ENCODE results near the gene KLK12. TPM values are rescaled to one million over a fixed set of nuclear protein-coding genes. Genes with fewer than 3 reads are reported as not detected.

Gene KLK12
- polyA plus RNA-seq, 1 donor from 2014 or later, result not detected

DNA sequence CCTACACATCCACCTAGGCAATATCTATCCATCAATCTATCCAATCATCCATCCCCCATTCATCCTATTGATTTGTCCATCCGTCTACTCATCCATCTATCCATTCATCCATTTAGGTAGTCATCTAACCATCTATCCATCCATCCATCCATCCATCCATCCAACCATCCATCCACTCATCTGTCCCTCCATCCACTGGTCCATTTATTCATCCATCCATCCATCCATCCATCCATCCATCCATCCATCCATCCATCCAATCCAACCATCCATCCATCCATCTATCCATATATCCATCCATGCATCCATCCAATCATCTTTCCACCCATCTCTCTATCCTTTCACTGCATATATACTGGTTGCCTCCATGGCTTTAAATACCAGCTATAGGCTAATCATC is 26.2 kb upstream of the KLK12 start:
- H3K27me3 ChIP-seq (ENCODE audit: insufficient read depth, low read depth, low read length), result peaks cover 14% of the 10 kb centered on the region
- no peak overlapping the region for H3K9ac ChIP-seq (ENCODE audit: low read length)
- H3K9me2 ChIP-seq (ENCODE audit: insufficient read depth, low read length), result no peaks in the 10 kb centered on the region
- no peak overlapping the region for H3K4me3 ChIP-seq (ENCODE audit: low read length)
- H3F3A ChIP-seq (ENCODE audit: insufficient read depth, low read length, poor library complexity, severe bottlenecking), result no peaks in the 10 kb centered on the region
- TF ChIP-seq TAF1 (IDR thresholded peaks at IDR 0.05; ENCODE audit: low read depth), result no peak
- TF ChIP-seq EP300 (conservative IDR thresholded peaks at IDR 0.05; ENCODE audit: poor library complexity, severe bottlenecking), result no peak
- TF ChIP-seq, protein P1, sequence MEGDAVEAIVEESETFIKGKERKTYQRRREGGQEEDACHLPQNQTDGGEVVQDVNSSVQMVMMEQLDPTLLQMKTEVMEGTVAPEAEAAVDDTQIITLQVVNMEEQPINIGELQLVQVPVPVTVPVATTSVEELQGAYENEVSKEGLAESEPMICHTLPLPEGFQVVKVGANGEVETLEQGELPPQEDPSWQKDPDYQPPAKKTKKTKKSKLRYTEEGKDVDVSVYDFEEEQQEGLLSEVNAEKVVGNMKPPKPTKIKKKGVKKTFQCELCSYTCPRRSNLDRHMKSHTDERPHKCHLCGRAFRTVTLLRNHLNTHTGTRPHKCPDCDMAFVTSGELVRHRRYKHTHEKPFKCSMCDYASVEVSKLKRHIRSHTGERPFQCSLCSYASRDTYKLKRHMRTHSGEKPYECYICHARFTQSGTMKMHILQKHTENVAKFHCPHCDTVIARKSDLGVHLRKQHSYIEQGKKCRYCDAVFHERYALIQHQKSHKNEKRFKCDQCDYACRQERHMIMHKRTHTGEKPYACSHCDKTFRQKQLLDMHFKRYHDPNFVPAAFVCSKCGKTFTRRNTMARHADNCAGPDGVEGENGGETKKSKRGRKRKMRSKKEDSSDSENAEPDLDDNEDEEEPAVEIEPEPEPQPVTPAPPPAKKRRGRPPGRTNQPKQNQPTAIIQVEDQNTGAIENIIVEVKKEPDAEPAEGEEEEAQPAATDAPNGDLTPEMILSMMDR (IDR thresholded peaks at IDR 0.05; ENCODE audit: poor library complexity, severe bottlenecking), result no peak
- no peak for TF ChIP-seq RAD21 (conservative IDR thresholded peaks at IDR 0.05)
- TF ChIP-seq SMC3 (conservative IDR thresholded peaks at IDR 0.05; ENCODE audit: poor library complexity), result no peak
- no peak for TF ChIP-seq MXI1 (conservative IDR thresholded peaks at IDR 0.05; ENCODE audit: poor library complexity, severe bottlenecking)
- TF ChIP-seq POLR2AphosphoS5 (IDR thresholded peaks at IDR 0.05), result no peak
- TF ChIP-seq, protein P2, sequence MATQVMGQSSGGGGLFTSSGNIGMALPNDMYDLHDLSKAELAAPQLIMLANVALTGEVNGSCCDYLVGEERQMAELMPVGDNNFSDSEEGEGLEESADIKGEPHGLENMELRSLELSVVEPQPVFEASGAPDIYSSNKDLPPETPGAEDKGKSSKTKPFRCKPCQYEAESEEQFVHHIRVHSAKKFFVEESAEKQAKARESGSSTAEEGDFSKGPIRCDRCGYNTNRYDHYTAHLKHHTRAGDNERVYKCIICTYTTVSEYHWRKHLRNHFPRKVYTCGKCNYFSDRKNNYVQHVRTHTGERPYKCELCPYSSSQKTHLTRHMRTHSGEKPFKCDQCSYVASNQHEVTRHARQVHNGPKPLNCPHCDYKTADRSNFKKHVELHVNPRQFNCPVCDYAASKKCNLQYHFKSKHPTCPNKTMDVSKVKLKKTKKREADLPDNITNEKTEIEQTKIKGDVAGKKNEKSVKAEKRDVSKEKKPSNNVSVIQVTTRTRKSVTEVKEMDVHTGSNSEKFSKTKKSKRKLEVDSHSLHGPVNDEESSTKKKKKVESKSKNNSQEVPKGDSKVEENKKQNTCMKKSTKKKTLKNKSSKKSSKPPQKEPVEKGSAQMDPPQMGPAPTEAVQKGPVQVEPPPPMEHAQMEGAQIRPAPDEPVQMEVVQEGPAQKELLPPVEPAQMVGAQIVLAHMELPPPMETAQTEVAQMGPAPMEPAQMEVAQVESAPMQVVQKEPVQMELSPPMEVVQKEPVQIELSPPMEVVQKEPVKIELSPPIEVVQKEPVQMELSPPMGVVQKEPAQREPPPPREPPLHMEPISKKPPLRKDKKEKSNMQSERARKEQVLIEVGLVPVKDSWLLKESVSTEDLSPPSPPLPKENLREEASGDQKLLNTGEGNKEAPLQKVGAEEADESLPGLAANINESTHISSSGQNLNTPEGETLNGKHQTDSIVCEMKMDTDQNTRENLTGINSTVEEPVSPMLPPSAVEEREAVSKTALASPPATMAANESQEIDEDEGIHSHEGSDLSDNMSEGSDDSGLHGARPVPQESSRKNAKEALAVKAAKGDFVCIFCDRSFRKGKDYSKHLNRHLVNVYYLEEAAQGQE (IDR thresholded peaks at IDR 0.05; ENCODE audit: borderline replicate concordance), result no peak
- no peak for TF ChIP-seq EZH2 (IDR thresholded peaks at IDR 0.05; ENCODE audit: borderline replicate concordance, insufficient read depth, low read length, poor library complexity, severe bottlenecking)
- H2AFZ ChIP-seq (ENCODE audit: low read depth, low read length), result no peak overlapping the region
- H3K79me2 ChIP-seq (replicated peaks; ENCODE audit: insufficient read depth, low read length), result no peaks in the 10 kb centered on the region
- no peak overlapping the region for H3K4me2 ChIP-seq (ENCODE audit: low read length)
- H3K36me3 ChIP-seq (ENCODE audit: insufficient read depth, low read length), result no peaks in the 10 kb centered on the region
- H3K27ac ChIP-seq (ENCODE audit: low read length), result no peak overlapping the region
- H4K20me1 ChIP-seq (ENCODE audit: insufficient read depth), result no peaks in the 10 kb centered on the region
- H3K9me3 ChIP-seq (ENCODE audit: low read length), result no peaks in the 10 kb centered on the region

DNA sequence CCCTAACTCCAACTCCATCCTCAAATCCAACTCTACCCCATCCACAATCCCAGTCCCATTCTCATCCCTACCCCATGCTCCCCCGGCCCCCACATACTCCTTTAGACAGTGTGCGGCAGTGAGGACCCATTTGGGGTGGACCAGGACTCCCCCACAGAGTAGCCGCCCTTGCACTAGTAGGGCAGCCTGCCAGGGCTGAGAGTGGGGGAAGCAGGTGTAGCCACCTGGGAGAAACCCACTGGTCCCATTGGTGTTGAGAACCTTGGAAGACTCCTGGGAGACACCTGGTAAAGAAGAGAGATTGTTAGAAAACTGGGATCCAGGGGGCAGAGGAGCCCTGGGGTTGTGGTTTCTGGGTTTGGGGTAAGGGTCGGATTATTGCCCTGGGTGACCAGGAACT is 25.5 kb upstream of the KLK12 start:
- H3K27ac ChIP-seq (ENCODE audit: low read length), result no peak overlapping the region
- no peak overlapping the region for H2AFZ ChIP-seq (ENCODE audit: low read depth, low read length)
- no peaks in the 10 kb centered on the region for H3F3A ChIP-seq (ENCODE audit: insufficient read depth, low read length, poor library complexity, severe bottlenecking)
- no peaks in the 10 kb centered on the region for H3K9me2 ChIP-seq (ENCODE audit: insufficient read depth, low read length)
- no peak overlapping the region for H3K9ac ChIP-seq (ENCODE audit: low read length)
- no peak overlapping the region for H3K4me3 ChIP-seq (ENCODE audit: low read length)
- no peaks in the 10 kb centered on the region for H3K9me3 ChIP-seq (ENCODE audit: low read length)
- TF ChIP-seq RAD21 (conservative IDR thresholded peaks at IDR 0.05), result no peak
- TF ChIP-seq POLR2AphosphoS5 (IDR thresholded peaks at IDR 0.05), result no peak
- TF ChIP-seq EP300 (conservative IDR thresholded peaks at IDR 0.05; ENCODE audit: poor library complexity, severe bottlenecking), result no peak
- TF ChIP-seq, protein P1 (IDR thresholded peaks at IDR 0.05; ENCODE audit: poor library complexity, severe bottlenecking), result no peak
- TF ChIP-seq MXI1 (conservative IDR thresholded peaks at IDR 0.05; ENCODE audit: poor library complexity, severe bottlenecking), result no peak
- TF ChIP-seq SMC3 (conservative IDR thresholded peaks at IDR 0.05; ENCODE audit: poor library complexity), result no peak
- no peak for TF ChIP-seq TAF1 (IDR thresholded peaks at IDR 0.05; ENCODE audit: low read depth)
- TF ChIP-seq EZH2 (IDR thresholded peaks at IDR 0.05; ENCODE audit: borderline replicate concordance, insufficient read depth, low read length, poor library complexity, severe bottlenecking), result no peak
- TF ChIP-seq, protein P2 (IDR thresholded peaks at IDR 0.05; ENCODE audit: borderline replicate concordance), result no peak
- H3K27me3 ChIP-seq (ENCODE audit: insufficient read depth, low read depth, low read length), result peaks cover 9% of the 10 kb centered on the region
- no peak overlapping the region for H3K4me2 ChIP-seq (ENCODE audit: low read length)
- H3K79me2 ChIP-seq (replicated peaks; ENCODE audit: insufficient read depth, low read length), result no peaks in the 10 kb centered on the region
- no peaks in the 10 kb centered on the region for H4K20me1 ChIP-seq (ENCODE audit: insufficient read depth)
- H3K36me3 ChIP-seq (ENCODE audit: insufficient read depth, low read length), result no peaks in the 10 kb centered on the region

Data from neural cell (in vitro differentiated cells).